HEK293 (cell line): ENCODE measurements around the gene ZNF174.
A peak's percentile ranks its signal among the peaks of the same experiment; 100 is the strongest.

ENCODE experiments used
- BCL11B ChIP-seq: fragments of 450-650 bp; formaldehyde crosslinking; IDR thresholded peaks from 2 replicates; pipeline ENCODE4 v1.5.1; 2016; ENCODE audit warnings: low read depth, missing biosample characterization, missing genetic modification characterization
- EGR2 ChIP-seq: fragments of 450-650 bp; formaldehyde crosslinking; IDR thresholded peaks from 2 replicates; pipeline ENCODE4 v1.5.1; 2016; ENCODE audit warnings: low read depth, missing biosample characterization, missing genetic modification characterization
- GFI1B ChIP-seq: fragments of 450-650 bp; formaldehyde crosslinking; IDR thresholded peaks from 2 replicates; pipeline ENCODE4 v1.5.1; 2016; ENCODE audit warnings: missing biosample characterization, missing genetic modification characterization
- GLI2 ChIP-seq: fragments of 450-650 bp; formaldehyde crosslinking; IDR thresholded peaks from 2 replicates; pipeline ENCODE4; 2017; ENCODE audit warnings: missing biosample characterization, missing genetic modification characterization, low read depth, borderline replicate concordance
- GLI4 ChIP-seq: fragments of 450-650 bp; formaldehyde crosslinking; IDR thresholded peaks from 2 replicates; pipeline ENCODE4 v1.5.1; 2016; ENCODE audit warnings: missing biosample characterization, missing genetic modification characterization
- GLIS1 ChIP-seq: fragments of 450-650 bp; formaldehyde crosslinking; IDR thresholded peaks from 2 replicates; pipeline ENCODE4 v1.5.1; 2016; ENCODE audit warnings: missing biosample characterization, missing genetic modification characterization
- PRDM10 ChIP-seq: fragments of 450-650 bp; formaldehyde crosslinking; IDR thresholded peaks from 2 replicates; pipeline ENCODE4 v1.5.1; 2016; ENCODE audit warnings: missing biosample characterization, missing genetic modification characterization
- PRDM6 ChIP-seq: fragments of 450-650 bp; formaldehyde crosslinking; IDR thresholded peaks from 2 replicates; pipeline ENCODE4 v1.5.1; 2017; ENCODE audit warnings: missing biosample characterization, missing genetic modification characterization
- ZBTB20 ChIP-seq: fragments of 450-650 bp; formaldehyde crosslinking; IDR thresholded peaks from 2 replicates; pipeline ENCODE4 v1.5.1; 2016; ENCODE audit warnings: missing biosample characterization, missing genetic modification characterization
- ZFP37 ChIP-seq: fragments of 450-650 bp; formaldehyde crosslinking; IDR thresholded peaks from 2 replicates; pipeline ENCODE4 v1.5.1; 2016; ENCODE audit warnings: missing biosample characterization, missing genetic modification characterization
- ZFP69B ChIP-seq: fragments of 450-650 bp; formaldehyde crosslinking; IDR thresholded peaks from 2 replicates; pipeline ENCODE4 v1.5.1; 2016; ENCODE audit warnings: missing biosample characterization, missing genetic modification characterization
- ZNF112 ChIP-seq: fragments of 450-650 bp; formaldehyde crosslinking; IDR thresholded peaks from 2 replicates; pipeline ENCODE4 v1.5.0; 2017; ENCODE audit warnings: missing biosample characterization, missing genetic modification characterization
- ZNF366 ChIP-seq: fragments of 450-650 bp; formaldehyde crosslinking; conservative IDR thresholded peaks from 2 replicates; pipeline ENCODE4 v1.5.1; 2016; ENCODE audit warnings: missing biosample characterization, missing genetic modification characterization
- ZNF398 ChIP-seq: fragments of 450-650 bp; formaldehyde crosslinking; IDR thresholded peaks from 2 replicates; pipeline ENCODE4 v1.5.1; 2017; ENCODE audit warnings: missing biosample characterization, missing genetic modification characterization
- ZNF416 ChIP-seq: fragments of 450-650 bp; formaldehyde crosslinking; IDR thresholded peaks from 2 replicates; pipeline ENCODE4 v1.5.1; 2016; ENCODE audit warnings: missing biosample characterization, missing genetic modification characterization
- ZNF426 ChIP-seq: fragments of 450-650 bp; formaldehyde crosslinking; IDR thresholded peaks from 2 replicates; pipeline ENCODE4 v1.5.1; 2017; ENCODE audit warnings: missing biosample characterization, missing genetic modification characterization, mild to moderate bottlenecking, inconsistent platforms, moderate library complexity
- ZNF449 ChIP-seq: fragments of 450-650 bp; formaldehyde crosslinking; IDR thresholded peaks from 2 replicates; pipeline ENCODE4 v1.5.1; 2017; ENCODE audit warnings: missing biosample characterization, mild to moderate bottlenecking, missing genetic modification characterization, moderate library complexity
- ZNF501 ChIP-seq: fragments of 450-650 bp; formaldehyde crosslinking; IDR thresholded peaks from 2 replicates; pipeline ENCODE4 v1.5.1; 2016; ENCODE audit warnings: missing biosample characterization, missing genetic modification characterization
- ZNF580 ChIP-seq: fragments of 450-650 bp; formaldehyde crosslinking; IDR thresholded peaks from 2 replicates; pipeline ENCODE4 v1.5.1; 2016; ENCODE audit warnings: missing biosample characterization, missing genetic modification characterization
- ZNF585B ChIP-seq: fragments of 450-650 bp; formaldehyde crosslinking; IDR thresholded peaks from 2 replicates; pipeline ENCODE4 v1.5.1; 2016; ENCODE audit warnings: missing biosample characterization, missing genetic modification characterization
- ZNF626 ChIP-seq: fragments of 450-650 bp; sonication (Bioruptor Pico); formaldehyde crosslinking; IDR thresholded peaks from 2 replicates; pipeline ENCODE4 v1.5.1; 2018; ENCODE audit warnings: missing biosample characterization, missing genetic modification characterization, inconsistent platforms
- ZNF677 ChIP-seq: fragments of 450-650 bp; IDR thresholded peaks from 2 replicates; pipeline ENCODE4 v1.5.0; 2018; ENCODE audit warnings: missing biosample characterization, mild to moderate bottlenecking, missing genetic modification characterization, moderate library complexity
- ZNF843 ChIP-seq: fragments of 450-650 bp; formaldehyde crosslinking; IDR thresholded peaks from 2 replicates; pipeline ENCODE4 v1.5.1; 2016; ENCODE audit warnings: missing biosample characterization, missing genetic modification characterization
- ZSCAN23 ChIP-seq: fragments of 450-650 bp; formaldehyde crosslinking; IDR thresholded peaks from 2 replicates; pipeline ENCODE4 v1.5.1; 2016; ENCODE audit warnings: missing biosample characterization, missing genetic modification characterization
- ZXDB ChIP-seq: fragments of 450-650 bp; formaldehyde crosslinking; IDR thresholded peaks from 2 replicates; pipeline ENCODE4 v1.5.1; 2016; ENCODE audit warnings: missing biosample characterization, missing genetic modification characterization

Gene ZNF174

GRCh38 chr16:3443108-3444031 is 42.4 kb downstream of the ZNF174 start, which contains the start of the genes NAA60 and ZNF597 (continued):
- TF ChIP-seq ZNF398 (tag by site-specific recombination) = peak; percentile 77; the same call in 1 of the 2 replicates
- TF ChIP-seq ZNF366 = peak; percentile 64
- TF ChIP-seq GLI4 (tag by site-specific recombination) = no peak
- TF ChIP-seq ZNF501 (tag by site-specific recombination) = no peak
- no peak for TF ChIP-seq BCL11B
- TF ChIP-seq ZFP69B (tag by site-specific recombination) = peak; percentile 57
- no peak for TF ChIP-seq ZNF843
- TF ChIP-seq ZNF626 (tag by site-specific recombination) = no peak
- TF ChIP-seq ZSCAN23 (tag by site-specific recombination) = no peak
- TF ChIP-seq ZNF580 (tag by site-specific recombination) = peak; percentile 74
- TF ChIP-seq ZNF585B (tag by site-specific recombination) = no peak
- TF ChIP-seq GLI2 = no peak
- TF ChIP-seq GFI1B (tag by site-specific recombination) = no peak
- TF ChIP-seq ZNF416 (tag by site-specific recombination) = no peak
- TF ChIP-seq PRDM10 (tag by site-specific recombination) = peak; percentile 81
- TF ChIP-seq PRDM6 = no peak
- peak; percentile 97 for TF ChIP-seq ZXDB (tag by site-specific recombination)
- TF ChIP-seq EGR2 = peak; percentile 66
- TF ChIP-seq GLIS1 (tag by site-specific recombination) = no peak
- TF ChIP-seq ZNF426 = no peak
- TF ChIP-seq ZNF112 (tag by site-specific recombination) = no peak
- TF ChIP-seq ZFP37 (tag by site-specific recombination) = no peak
- TF ChIP-seq ZNF449 (tag by site-specific recombination) = peak; percentile 22; the same call in 1 of the 2 replicates
- no peak for TF ChIP-seq ZBTB20 (tag by site-specific recombination)
- TF ChIP-seq ZNF677 = no peak
